Measurements from ENCODE around the gene GALNT18.
A peak's percentile ranks its signal among the peaks of the same experiment; 100 is the strongest.

GALNT18 gene

DNA sequence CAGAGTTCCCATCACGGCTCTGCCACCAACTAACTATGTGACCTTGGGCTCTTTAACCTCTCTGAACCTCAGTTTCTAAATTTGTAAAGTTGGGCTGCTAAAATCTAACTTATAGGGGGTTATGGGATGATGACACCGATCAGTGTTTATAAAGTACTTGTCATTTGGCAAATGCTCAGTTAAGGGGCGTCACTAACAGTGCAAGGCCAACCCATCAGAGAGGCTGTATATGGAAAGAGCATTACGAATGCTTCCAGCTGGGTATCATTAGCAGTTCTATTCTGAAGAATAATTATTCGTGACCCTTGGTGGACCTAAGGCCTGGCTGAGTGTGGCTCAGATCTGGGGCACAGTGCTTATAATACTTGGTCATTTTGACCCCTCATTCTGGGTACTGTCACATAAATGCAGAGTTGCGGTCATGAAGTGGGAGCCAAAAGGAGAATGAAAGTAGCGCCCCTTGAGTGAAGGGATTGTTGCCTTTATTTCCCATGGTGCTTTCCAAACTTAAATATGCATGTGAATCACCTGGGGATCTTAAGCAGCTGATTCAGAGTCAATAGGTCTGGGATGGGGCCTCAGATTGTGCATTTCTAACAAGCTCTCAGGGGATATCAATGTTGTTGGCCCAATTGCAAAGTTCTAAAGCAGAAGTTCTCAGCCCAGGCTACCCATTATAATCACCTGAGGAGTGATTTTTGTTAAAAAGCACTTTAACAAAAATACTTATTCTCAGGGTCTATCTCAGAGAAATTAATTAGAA, 384.6 kb downstream of the GALNT18 start:
- Histone ChIP-seq H3K36me3 (no peaks in the 10 kb centered on the region), H3K4me3 (ENCODE audit: low read depth, low read length) (no peak overlapping the region), H3K27me3 (no peaks in the 10 kb centered on the region), H3K4me1 (no peaks in the 10 kb centered on the region), H3K9me3 (no peaks in the 10 kb centered on the region)
- no peak for DNase-seq
- TF ChIP-seq, protein P1, sequence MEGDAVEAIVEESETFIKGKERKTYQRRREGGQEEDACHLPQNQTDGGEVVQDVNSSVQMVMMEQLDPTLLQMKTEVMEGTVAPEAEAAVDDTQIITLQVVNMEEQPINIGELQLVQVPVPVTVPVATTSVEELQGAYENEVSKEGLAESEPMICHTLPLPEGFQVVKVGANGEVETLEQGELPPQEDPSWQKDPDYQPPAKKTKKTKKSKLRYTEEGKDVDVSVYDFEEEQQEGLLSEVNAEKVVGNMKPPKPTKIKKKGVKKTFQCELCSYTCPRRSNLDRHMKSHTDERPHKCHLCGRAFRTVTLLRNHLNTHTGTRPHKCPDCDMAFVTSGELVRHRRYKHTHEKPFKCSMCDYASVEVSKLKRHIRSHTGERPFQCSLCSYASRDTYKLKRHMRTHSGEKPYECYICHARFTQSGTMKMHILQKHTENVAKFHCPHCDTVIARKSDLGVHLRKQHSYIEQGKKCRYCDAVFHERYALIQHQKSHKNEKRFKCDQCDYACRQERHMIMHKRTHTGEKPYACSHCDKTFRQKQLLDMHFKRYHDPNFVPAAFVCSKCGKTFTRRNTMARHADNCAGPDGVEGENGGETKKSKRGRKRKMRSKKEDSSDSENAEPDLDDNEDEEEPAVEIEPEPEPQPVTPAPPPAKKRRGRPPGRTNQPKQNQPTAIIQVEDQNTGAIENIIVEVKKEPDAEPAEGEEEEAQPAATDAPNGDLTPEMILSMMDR (IDR thresholded peaks at IDR 0.05; ENCODE audit: low read depth, low read length): no peak

DNA sequence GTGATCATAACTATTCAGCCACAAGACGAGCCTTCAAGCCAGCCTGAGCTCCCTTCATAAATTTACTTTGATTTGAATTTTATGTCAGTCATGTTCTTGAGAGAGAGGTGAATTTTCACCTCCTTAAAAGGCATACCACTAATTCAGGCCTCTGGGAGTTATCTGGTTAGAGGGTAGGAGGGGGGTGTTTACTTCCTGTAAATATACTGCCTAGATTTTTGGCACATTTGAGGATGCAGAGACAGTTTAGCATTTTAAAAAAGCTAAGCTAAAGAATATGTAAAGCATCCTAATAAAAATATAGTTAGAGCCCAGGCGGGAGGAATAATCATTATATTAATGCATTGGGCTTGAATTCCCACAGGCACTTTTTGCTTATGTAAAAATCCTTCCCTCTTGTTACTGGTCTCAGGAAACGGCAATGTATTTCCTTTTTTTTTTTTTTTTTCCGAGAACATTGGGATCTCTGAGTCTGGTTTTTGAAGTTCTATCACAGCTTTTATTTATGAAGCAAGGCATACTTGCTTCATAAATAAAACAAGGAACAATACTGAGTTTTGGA, 385.2 kb downstream of the GALNT18 start:
- no peak overlapping the region for H3K4me3 ChIP-seq (ENCODE audit: low read depth, low read length)
- no peak for DNase-seq
- H3K36me3 ChIP-seq: no peaks in the 10 kb centered on the region
- no peaks in the 10 kb centered on the region for H3K4me1 ChIP-seq
- H3K9me3 ChIP-seq: no peaks in the 10 kb centered on the region
- TF ChIP-seq, protein P1 (IDR thresholded peaks at IDR 0.05; ENCODE audit: low read depth, low read length): no peak
- no peaks in the 10 kb centered on the region for H3K27me3 ChIP-seq

GRCh38 chr11:11231763-11232162, 390.0 kb downstream of the GALNT18 start:
- H3K4me1 ChIP-seq: no peaks in the 10 kb centered on the region
- TF ChIP-seq, protein P1 (IDR thresholded peaks at IDR 0.05; ENCODE audit: low read depth, low read length): no peak
- H3K9me3 ChIP-seq: no peaks in the 10 kb centered on the region
- DNase-seq: no peak
- H3K36me3 ChIP-seq: no peaks in the 10 kb centered on the region
- no peaks in the 10 kb centered on the region for H3K27me3 ChIP-seq
- no peak overlapping the region for H3K4me3 ChIP-seq (ENCODE audit: low read depth, low read length)

DNA sequence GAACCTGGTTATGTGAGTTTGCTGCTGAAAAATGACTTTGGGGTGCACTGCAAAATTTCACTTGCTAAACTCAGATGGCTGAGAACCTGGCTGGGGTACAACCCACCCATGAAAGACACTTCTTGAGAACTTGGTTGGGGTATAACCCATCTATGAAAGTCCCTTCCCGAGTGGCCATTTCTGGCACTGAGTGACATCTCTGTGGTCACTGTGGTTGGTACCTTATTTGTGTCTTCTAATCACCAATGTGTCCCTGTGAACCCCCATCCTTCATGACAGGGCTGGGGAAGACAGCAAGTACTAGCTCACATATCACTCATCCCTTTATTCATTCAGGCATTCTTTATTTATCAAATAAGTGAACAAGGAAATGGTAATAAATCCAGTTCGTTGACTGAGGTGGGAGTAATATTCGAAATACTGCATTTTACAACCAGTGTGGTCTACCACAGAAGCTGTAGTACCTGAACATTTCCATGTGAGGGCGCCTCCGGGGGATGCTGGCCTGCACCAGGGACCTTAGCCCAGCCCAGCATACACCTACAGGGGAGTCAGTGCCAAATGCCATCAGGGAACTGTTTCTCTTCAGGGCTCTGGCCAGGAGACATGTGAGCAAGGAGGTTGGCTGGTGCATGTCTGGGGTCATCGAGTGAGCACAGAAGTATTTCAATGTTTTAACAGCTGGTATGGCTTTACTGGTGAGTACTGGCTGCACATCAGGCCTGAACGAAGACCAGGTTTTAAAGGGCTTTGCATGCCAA, 390.8 kb downstream of the GALNT18 start:
- H3K27me3 ChIP-seq: no peaks in the 10 kb centered on the region
- H3K36me3 ChIP-seq: no peaks in the 10 kb centered on the region
- no peaks in the 10 kb centered on the region for H3K4me1 ChIP-seq
- no peaks in the 10 kb centered on the region for H3K9me3 ChIP-seq
- DNase-seq: no peak
- no peak overlapping the region for H3K4me3 ChIP-seq (ENCODE audit: low read depth, low read length)
- TF ChIP-seq, protein P1 (IDR thresholded peaks at IDR 0.05; ENCODE audit: low read depth, low read length): peak; percentile 37

DNA sequence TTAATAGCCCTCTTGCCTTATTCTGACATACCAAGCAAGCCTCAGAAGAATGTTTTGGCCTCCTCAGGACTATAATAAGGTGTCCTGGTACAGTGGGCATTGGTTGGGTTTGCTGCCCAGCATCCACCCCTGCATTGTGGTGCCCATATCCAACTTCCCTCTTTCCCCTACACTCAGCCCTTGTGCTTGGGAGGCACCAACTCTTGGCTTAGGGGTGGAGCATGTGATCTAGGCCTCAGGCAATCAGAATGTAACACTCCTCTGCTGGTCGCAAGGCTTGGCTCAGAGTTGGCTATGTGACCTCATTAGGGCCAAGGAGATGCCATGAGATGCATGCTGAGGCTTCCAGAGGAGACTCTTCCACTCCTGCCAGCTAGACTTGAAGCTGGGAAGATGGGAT, 391.7 kb downstream of the GALNT18 start:
- Histone ChIP-seq H3K36me3 (no peaks in the 10 kb centered on the region), H3K27me3 (no peaks in the 10 kb centered on the region), H3K9me3 (no peaks in the 10 kb centered on the region), H3K4me3 (ENCODE audit: low read depth, low read length) (no peak overlapping the region), H3K4me1 (no peaks in the 10 kb centered on the region)
- TF ChIP-seq, protein P1 (IDR thresholded peaks at IDR 0.05; ENCODE audit: low read depth, low read length): no peak
- no peak for DNase-seq
